Activated CD8-positive, alpha-beta memory T cell treated with anti-CD3 and anti-CD28 coated beads, Interleukin-2, amount 50 U/mL, for 4 hours (primary cell): ENCODE results near the gene AGO4.
A peak's percentile ranks its signal among the peaks of the same experiment; 100 is the strongest.
"Not testable (repeated sequence)": the region's sequence is repeated elsewhere in the genome, so short reads cannot be mapped to it uniquely, and the experiment has no call there.

Experiments used
- DNase-seq: peaks from one replicate; pipeline ENCODE4 v3.0.0-alpha.2; 2020

AGO4 gene

GRCh38 chr1:35869245-35869950 lies 61.6 kb downstream of the AGO4 start:
- not testable (repeated sequence) for DNase-seq

DNA sequence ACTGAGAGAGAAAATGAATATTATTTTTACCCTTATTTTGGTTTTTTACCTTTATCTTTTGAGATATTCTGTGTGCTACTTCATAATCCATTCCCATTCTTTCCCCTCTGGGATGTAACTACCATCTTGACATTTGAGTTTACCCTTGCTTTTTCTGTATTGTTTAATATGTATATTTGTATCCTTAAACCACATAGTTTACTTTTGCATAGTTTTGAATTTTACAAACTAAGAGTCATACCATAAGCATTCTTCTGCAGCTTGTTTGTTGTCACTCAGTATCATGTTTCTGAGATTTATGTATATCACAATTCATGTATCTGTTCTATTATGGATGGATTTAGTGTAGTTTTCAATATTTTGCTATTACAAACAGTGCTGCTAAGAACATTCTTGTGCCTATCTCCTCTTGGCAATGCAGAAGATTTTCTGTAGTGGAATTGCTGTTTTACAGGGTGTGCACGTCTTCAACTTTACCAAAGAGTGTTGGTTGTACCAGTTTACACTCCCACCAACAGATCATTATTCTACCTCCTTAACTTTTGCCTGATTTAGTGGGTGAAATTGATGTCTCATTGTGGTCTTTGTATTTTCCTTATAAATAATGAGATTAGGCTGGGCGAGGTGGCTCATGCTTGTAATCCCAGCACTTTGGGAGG lies 63.0 kb downstream of the AGO4 start:
- DNase-seq = no peak

GRCh38 chr1:35873243-35873750 lies 65.5 kb downstream of the AGO4 start:
- no peak for DNase-seq

DNA sequence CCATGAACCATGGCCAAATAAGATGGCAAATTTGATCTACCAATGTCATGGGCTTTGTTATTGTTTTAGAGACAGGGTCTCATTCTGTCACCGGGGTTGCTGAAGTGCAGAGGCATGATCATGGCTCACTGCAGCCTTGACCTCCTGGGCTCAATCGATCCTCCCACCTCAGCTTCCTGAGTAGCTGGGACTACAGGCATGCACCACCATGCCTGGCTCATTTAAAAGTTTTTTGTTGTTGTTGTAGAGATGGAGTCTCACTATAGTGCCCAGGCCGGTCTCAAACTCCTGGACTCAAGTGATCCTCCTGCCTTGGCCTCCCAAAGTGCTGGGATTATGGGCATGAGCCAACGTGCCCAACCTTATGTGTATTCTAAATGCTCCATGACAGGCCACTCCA lies 66.3 kb downstream of the AGO4 start:
- DNase-seq = not testable (repeated sequence)

GRCh38 chr1:35876988-35877387 lies 69.2 kb downstream of the AGO4 start:
- no peak for DNase-seq

DNA sequence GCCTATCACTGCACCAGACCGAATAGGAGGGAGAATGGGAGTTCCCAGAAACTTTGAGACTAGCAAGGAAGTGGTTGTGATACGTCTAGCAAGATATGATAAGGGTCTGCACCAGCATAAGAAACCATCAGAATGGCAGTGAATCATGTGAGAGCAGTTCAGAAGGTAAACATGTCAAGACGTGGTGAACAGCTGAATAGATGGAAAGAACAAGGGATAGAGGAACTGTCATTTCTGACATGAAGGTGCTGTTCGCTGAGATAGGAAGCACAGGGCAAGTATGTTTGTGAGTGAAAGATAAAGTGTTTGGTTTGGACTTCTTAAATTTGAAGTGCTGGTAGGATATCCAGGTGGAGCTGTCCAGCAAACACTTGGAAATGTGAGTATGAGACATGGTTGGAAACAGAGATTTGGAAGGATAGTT lies 74.0 kb downstream of the AGO4 start:
- no peak for DNase-seq

GRCh38 chr1:35882586-35882944 lies 74.7 kb downstream of the AGO4 start:
- DNase-seq = no peak

GRCh38 chr1:35882945-35883634 lies 75.3 kb downstream of the AGO4 start, which contains the start of gene AGO1:
AGO1 (plus strand) TSS chr1:35883209; CDS start chr1:35883422, 213 bp downstream.
- DNase-seq = peak; percentile 97

DNA sequence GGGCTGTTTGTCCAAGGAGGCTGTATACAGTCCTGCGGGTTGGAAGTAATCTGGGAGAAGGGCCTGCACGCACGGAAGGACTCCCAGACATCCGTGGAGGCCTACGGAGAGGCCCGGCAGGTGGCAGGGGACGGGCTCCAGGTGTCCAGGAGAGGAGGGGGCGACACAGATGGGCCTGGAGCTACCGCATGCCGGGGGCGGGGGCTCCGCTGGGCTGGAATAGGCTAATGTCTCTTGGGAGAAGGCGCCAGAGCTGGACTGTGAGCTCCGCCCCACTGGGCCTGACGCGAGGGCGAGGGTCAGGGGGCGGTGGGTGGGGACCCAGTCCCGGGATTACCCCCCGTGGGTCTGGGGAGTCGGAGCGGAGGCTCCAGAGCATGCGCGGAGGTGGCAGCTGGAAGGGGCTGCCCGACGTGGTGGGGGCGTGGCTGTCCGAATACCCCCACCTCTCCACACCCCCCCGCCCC lies 75.9 kb downstream of the AGO4 start:
- peak; percentile 49 for DNase-seq

GRCh38 chr1:35884934-35885333 lies 77.1 kb downstream of the AGO4 start:
- DNase-seq = no peak

GRCh38 chr1:35885961-35886558 lies 78.2 kb downstream of the AGO4 start:
- DNase-seq = no peak

DNA sequence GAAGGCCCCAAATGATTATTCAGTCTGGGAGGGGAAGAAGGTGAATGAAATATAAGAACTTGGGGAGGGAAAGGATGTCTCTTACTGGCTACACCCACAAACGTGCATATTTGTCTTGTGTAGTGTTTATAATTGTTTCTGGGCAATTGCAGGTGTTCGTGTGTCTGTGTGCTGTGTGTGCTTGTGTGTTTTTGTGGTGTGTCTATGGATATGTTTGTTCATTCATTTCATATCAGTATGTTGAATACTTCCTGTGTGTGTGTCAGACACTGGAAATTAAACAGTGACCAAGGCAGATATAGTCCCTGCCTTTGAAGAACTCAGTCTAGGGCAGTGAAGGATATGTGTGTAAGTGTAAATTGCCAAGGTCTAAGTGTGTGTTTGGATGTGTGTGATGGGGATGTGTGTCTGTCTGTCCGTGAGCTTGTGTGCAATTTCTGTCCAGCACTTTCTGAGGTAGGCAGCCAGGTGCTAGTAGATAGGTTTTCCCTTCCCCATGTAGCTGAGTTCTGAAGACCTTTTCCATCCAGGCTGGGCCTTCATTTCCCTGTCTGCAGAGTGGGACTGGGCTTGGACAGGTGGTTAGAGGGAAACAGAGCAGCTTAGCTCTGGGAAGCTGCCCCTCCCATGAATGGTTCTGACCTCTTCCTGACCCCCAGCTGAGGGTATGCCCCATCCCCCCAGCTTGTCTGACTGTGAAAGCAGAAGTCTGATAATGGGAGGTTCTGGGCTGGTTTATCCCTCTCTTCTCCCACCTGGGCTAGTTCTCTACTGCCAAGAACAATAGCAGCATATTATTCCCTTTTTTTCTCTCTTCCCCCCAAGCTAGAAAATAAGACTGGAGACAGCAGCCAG lies 79.0 kb downstream of the AGO4 start:
- DNase-seq = no peak

- no peak for DNase-seq
Measured at GRCh38 chr1:35887508-35887907, 79.7 kb downstream of the AGO4 start.

DNA sequence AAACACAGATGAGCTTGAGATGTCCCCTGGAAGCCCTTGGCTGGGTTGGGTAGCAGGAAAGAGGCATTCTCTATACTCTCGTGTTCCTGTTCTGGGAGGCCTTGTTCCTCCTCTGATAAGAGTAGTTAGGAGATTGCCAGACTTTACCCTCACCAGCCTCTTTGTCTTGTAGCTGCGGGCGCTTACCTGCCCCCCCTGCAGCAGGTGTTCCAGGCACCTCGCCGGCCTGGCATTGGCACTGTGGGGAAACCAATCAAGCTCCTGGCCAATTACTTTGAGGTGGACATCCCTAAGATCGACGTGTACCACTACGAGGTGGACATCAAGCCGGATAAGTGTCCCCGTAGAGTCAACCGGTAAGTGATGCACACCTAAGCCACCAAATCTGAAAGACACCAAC lies 80.4 kb downstream of the AGO4 start:
- no peak for DNase-seq

- DNase-seq = not testable (repeated sequence)
Measured at GRCh38 chr1:35888981-35889380, 81.2 kb downstream of the AGO4 start.

GRCh38 chr1:35893051-35893879 lies 85.4 kb downstream of the AGO4 start:
- no peak for DNase-seq

- DNase-seq = no peak
Measured at GRCh38 chr1:35894183-35894582, 86.4 kb downstream of the AGO4 start.

- DNase-seq = no peak
Measured at GRCh38 chr1:35894656-35895055, 86.8 kb downstream of the AGO4 start.

GRCh38 chr1:35899941-35900340 lies 92.1 kb downstream of the AGO4 start:
- DNase-seq = no peak

DNA sequence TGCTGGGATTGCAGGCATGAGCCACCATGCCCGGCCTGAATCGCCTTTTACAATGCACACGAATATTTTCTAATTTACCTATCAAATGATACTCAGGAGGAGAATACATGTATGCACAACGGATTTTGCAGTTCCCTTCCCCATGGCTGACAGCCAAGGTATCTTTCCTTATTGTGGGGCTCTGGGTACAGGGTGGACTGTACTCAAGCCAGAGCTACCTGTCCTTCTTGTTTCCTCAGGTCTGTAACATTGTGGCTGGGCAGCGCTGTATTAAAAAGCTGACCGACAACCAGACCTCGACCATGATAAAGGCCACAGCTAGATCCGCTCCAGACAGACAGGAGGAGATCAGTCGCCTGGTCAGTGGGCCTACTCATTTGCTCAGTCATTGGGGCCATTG lies 93.4 kb downstream of the AGO4 start:
- no peak for DNase-seq

- DNase-seq = no peak
Measured at GRCh38 chr1:35902671-35903070, 94.9 kb downstream of the AGO4 start.
